HG02981 (cell line): ENCODE results near the gene CFD.
"Not testable (repeated sequence)": the region's sequence is repeated elsewhere in the genome, so short reads cannot be mapped to it uniquely, and the experiment has no call there.

ENCODE experiments used
- ATAC-seq: cut with Tn5 transposase; IDR thresholded peaks from one replicate; pipeline ENCODE4 v1.9.1; 2021; ENCODE audit warnings: mild to moderate bottlenecking, moderate library complexity; ENCODE audit not compliant: unreplicated experiment

CFD gene

GRCh38 chr19:825897-826644 lies 33.4 kb upstream of the CFD start:
- ATAC-seq = no peak

- ATAC-seq = no peak
Measured at GRCh38 chr19:827314-827709, 32.2 kb upstream of the CFD start.

DNA sequence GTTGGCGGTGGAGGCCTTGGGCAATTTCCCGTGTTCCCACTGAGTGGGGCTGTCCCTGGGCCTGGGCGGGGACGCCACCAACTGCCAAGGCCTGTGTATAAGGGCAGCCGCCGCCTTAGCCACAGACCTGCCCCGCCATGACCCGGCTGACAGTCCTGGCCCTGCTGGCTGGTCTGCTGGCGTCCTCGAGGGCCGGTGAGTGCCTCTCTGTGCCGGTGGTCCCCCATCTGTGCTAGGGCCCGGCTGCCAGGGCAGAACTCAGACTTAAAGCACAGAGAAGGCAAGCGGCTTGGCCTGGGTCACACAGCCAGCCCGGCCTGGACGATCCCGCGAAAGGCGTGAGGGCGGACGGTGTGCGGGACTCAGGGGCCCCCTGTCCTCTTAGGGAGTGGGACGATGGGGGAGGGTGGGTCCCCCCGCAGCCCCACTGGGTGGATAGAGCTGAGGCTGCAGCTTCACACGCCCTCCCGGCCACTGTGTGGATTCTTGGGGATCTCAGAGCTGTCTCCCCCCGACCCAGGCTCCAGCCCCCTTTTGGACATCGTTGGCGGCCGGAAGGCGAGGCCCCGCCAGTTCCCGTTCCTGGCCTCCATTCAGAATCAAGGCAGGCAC lies 31.6 kb upstream of the CFD start, which contains the start of gene AZU1:
AZU1 (plus strand) TSS at position 128 of the 612 bp plus-strand sequence; CDS start at position 138, 10 bp downstream.
- no peak for ATAC-seq

DNA sequence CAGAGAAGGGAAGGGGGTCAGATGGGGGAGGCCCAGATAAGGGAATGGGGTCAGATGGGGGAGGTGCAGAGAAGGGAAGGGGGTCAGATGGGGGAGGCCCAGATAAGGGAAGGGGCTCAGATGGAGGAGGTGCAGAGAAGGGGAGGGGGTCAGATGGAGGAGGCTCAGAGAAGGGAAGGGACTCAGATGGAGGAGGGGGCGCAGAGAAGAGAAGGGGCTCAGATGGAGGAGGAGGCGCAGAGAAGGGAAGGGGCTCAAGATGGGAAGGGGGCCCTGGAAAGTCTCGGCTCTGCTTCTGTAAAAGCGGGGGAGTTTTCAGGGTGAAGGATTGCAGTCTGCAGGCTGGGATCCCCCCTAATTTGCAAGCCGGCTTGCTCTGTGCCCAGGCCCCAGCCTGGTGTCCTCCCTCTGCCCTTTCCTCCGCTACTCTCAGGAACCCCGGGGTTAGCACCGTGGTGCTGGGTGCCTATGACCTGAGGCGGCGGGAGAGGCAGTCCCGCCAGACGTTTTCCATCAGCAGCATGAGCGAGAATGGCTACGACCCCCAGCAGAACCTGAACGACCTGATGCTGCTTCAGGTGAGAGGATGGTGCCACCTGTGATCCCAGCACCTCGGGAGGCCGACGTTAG lies 30.2 kb upstream of the CFD start:
- ATAC-seq = no peak

- no peak for ATAC-seq
Measured at GRCh38 chr19:831407-832369, 27.8 kb upstream of the CFD start.

DNA sequence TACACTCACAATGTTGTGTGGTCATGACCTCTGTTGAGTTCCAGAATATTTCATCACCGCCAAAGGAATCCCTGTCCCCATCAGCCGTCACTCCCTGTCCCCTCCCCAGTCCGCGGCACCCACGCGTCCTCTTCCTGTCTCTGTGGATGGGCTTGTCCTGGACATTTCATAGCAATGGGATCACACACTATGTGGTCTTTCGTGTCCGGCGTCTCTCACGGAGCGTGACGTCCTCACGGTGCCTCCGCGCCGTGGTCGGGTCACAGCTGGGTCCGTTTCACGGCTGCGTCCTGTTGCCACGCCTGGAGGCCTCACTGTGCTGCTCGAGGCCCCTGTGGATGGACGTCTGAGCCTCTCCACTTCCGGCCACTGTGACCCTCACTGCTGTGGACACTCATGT lies 25.2 kb upstream of the CFD start:
- no peak for ATAC-seq

DNA sequence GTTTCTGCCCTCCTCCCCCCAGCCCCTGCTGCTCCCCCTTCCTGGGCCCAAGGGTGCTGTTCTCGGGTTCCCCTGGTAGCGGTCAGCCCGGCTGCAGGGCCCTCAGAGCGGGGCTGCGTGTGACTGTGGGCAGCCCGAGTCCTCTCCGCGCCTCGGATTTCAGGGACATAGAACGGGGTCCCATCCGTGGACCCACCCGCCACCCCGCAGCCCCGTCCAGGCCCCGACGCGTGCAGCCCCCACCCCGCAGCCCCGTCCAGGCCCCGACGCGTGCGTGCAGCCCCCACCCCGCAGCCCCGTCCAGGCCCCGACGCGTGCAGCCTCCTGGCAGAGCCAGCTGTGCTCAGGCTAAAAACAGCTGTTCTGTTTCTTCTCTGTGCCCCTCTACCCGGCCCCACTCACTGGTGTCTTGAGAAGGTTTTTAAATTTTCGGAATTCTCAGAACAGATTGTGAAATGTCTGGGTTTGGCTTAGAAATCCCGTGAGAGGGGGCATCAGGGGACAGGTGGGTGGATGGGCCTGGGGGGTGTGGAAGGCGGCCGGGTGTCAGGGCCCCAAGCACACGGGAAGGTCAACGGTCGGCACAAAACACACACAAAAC lies 24.2 kb upstream of the CFD start:
- ATAC-seq = no peak

GRCh38 chr19:840519-841206 lies 18.8 kb upstream of the CFD start, which contains the start of gene PRTN3:
Gene PRTN3, plus strand, starts transcription at chr19:840999. Its CDS starts 10 bp downstream, at chr19:841009.
- ATAC-seq = no peak

- ATAC-seq = not testable (repeated sequence)
Measured at GRCh38 chr19:842802-843179, 16.7 kb upstream of the CFD start.

DNA sequence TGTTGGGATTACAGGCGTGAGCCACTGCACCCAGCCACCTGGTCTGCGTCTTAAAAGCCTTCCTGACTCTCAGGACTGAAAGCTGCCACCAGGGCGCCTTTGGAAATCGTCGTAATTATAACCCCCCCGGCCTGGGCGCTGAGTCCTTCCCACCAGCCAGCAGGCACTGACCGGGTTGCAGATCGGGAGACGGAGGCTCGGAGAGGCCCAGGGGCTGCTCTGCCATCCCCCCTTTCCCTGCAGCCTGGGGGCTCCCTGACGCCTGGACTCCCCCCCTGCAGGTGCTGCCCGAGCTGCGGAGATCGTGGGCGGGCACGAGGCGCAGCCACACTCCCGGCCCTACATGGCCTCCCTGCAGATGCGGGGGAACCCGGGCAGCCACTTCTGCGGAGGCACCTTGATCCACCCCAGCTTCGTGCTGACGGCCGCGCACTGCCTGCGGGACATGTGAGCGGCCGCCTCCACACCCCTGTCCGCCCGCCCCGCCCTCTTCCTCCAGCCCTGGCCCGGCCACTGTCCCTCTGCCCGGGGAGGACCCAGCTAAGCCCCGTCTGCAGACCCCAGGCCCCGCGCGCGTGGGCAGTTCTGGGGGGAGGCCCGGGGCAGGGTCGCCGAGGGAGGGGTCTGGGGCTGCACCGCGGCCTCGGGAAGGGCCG lies 16.2 kb upstream of the CFD start:
- ATAC-seq = no peak

DNA sequence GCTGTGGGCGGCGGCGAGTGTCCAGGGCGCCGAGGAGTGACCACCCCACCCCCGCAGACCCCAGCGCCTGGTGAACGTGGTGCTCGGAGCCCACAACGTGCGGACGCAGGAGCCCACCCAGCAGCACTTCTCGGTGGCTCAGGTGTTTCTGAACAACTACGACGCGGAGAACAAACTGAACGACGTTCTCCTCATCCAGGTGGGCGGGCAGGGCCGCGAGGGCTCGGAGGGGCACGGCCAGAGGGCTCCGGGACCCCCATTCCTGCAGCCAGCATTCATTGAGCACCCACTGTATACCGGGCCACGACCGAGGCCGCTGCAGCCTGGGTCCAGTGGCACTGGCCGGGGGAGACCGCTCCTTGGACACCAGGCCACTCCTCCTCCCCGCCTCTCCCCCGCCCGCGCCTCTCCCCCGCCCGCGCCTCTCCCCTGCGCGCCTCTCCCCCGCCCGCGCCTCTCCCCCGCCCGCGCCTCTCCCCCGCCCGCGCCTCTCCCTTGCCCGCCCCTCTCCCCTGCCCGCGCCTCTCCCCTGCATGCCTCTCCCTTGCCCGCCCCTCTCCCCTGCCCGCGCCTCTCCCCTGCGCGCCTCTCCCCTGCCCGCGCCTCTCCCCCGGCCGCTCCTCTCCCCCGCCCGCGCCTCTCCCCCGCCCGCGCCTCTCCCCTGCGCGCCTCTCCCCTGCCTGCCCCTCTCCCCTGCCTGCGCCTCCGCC lies 15.5 kb upstream of the CFD start:
- ATAC-seq = no peak

DNA sequence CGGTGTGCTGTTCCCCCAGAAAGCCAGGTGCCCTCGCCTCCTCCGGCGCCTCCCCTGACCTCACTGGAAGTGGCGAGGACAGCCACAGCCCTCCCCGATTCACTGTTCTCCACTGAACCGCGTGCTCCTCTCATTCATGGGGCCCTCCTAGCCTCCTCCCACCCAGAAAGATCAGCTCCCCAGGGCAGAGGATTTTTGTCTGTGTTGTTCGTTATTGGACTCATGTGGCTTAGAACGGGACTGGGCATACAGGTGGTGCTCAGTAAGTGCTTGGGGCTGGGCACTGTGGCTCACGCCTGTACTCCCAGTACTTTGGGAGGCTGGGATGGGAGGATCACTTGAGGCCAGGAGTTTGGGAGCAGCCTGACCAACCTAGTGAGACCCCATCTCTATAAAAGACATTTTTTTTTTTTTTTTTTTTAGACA lies 14.9 kb upstream of the CFD start:
- no peak for ATAC-seq

DNA sequence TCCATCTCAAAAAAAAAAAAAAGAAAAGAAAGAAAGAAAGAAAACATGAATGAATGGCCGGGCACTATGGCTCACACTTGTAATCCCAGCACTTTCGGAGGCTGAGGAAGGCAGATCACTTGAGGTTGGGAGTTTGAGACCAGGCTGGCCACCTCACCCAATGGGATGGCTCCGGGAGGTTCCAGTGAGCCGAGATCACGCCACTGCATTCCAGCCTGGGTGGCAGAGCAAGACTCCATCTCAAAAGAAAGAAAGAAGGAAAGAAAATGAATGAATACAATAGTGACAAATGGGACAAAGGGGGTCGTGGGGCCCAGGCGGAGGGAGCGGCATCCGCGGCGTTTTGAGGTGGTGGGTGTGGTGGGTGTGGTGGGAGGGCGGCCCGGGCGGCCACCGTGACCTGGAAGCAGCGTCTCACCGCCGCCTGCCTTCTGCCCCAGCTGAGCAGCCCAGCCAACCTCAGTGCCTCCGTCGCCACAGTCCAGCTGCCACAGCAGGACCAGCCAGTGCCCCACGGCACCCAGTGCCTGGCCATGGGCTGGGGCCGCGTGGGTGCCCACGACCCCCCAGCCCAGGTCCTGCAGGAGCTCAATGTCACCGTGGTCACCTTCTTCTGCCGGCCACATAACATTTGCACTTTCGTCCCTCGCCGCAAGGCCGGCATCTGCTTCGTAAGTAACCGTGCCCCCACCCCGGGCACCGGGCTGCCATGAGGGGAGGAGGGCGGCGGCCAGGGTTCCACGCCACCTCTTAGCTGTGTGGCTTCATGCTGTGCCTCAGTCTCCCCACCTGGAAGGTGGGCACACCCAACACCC lies 13.6 kb upstream of the CFD start:
- no peak for ATAC-seq

DNA sequence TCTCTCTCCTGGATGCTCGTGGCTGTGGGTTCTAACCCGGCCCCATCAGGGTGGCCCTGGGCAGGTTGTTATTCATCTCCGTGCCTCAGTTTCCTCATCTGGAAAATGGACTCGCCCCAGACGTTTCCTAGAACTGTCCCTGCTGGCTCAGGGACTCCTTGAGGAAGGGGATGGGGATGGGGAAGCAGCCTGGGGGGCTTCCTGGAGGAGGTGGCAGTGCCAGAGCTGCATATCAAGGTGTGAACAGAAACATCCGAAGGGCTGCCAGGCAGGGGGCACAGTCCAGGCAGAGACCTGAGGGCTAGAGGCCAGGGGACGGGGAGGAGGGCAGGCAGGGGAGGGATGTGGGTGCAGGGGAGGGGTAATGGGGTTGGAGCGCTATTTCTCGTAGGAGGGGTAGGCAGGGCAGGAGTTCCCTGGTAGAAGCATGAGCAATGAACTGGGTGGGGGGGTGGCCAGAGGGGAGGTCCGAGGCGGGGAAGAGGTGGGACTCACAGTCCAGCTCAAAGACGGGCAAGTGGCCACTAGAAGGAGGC lies 11.0 kb upstream of the CFD start:
- no peak for ATAC-seq

GRCh38 chr19:849195-849594 lies 10.3 kb upstream of the CFD start:
- not testable (repeated sequence) for ATAC-seq

DNA sequence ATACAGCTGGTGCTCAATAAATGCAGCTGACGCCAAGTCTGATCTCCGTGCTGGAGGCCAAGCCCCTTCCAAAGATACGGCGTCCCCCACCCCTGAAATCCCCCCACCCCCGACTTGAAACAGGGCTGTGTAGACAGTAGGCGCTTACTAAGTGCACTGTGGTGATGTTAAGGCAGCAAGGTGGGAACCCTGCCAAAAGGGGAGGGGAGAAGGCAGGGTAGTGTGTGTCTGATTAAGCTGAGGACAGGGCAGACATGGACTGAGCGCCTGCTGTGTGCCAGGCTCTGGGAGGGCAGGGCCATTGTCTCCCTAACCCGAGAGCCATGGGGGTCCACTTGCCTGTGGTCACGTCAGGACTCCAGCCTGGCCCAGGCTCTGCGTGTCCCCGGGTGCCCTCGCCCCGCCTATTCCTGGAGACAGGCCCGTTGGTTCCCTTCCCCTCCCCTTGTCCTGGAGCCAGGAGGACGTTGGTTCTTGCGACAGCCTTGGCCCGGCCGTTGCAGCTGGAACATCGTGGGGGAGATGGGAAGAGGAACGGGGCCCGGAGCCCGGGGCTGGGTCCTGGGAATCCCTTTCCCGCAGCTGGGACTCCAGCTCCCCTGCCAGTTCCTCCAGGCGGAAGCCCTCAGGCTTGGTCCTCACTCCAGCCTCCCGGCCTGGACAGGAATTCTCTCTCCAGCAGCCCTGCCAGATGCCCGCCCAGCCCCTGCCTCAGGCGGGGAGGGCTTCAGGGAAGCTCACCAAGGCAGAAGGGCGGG lies 9.1 kb upstream of the CFD start:
- no peak for ATAC-seq

GRCh38 chr19:850979-851335 lies 8.5 kb upstream of the CFD start:
- ATAC-seq = no peak
